Lung (tissue), 12 donors: ENCODE results near the gene WASHC4. TPM values are rescaled to one million over a fixed set of nuclear protein-coding genes. Genes with fewer than 3 reads are reported as not detected.

Experiments
- ATAC-seq: fragments of 200-7000 bp; cut with Tn5 transposase; one replicate; pipeline ENCODE4 v1.9.1; 2020; ENCODE audit warnings: moderate number of reproducible peaks; ENCODE audit not compliant: insufficient read depth, low FRiP score
- DNase-seq, 3 donors: peaks; one replicate each; pipeline ENCODE4 v3.0.0-alpha.2; 2013 to 2017
- H3K27ac ChIP-seq, 2 donors: one replicate each; pipeline ENCODE4 v1.5.1; 2013; ENCODE audit warnings: mild to moderate bottlenecking in 2 of 2, moderate library complexity in 2 of 2, control low read depth in 1 of 2, inconsistent platforms in 1 of 2, low read depth in 1 of 2, low read length in 1 of 2
- H3K27me3 ChIP-seq, 3 donors: one replicate each; pipeline ENCODE4 v1.5.1; 2013; ENCODE audit warnings: low read length in 2 of 3; ENCODE audit not compliant: control insufficient read depth in 3 of 3, insufficient read depth in 3 of 3
- H3K36me3 ChIP-seq, 4 donors: one replicate each; pipeline ENCODE4 v1.5.1; 2013; ENCODE audit warnings: low read length in 4 of 4, mild to moderate bottlenecking in 1 of 4, moderate library complexity in 1 of 4; ENCODE audit not compliant: control insufficient read depth in 4 of 4, insufficient read depth in 4 of 4
- H3K4me1 ChIP-seq, 5 donors: one replicate each; pipeline ENCODE4 v1.5.1; 2013; ENCODE audit warnings: low read length in 5 of 5, mild to moderate bottlenecking in 2 of 5, moderate library complexity in 1 of 5; ENCODE audit not compliant: control insufficient read depth in 5 of 5, insufficient read depth in 5 of 5
- H3K4me3 ChIP-seq: one replicate; pipeline ENCODE4 v1.5.1; 2013; ENCODE audit warnings: mild to moderate bottlenecking, control low read depth, moderate library complexity
- H3K9ac ChIP-seq, 2 donors: one replicate each; pipeline ENCODE4 v1.5.1; 2013; ENCODE audit warnings: low read length in 2 of 2, control low read depth in 1 of 2; ENCODE audit not compliant: insufficient read depth in 1 of 2
- H3K9me3 ChIP-seq, 4 donors: one replicate each; pipeline ENCODE4 v1.5.1; 2013; ENCODE audit warnings: low read length in 3 of 4, mild to moderate bottlenecking in 1 of 4, moderate library complexity in 1 of 4; ENCODE audit not compliant: control insufficient read depth in 4 of 4, insufficient read depth in 3 of 4
- CTCF ChIP-seq: IDR thresholded peaks from 2 replicates; pipeline ENCODE4 v1.5.1; 2012; ENCODE audit warnings: mild to moderate bottlenecking; ENCODE audit errors: control extremely low read depth, extremely low read depth
- WGBS, 2 donors: extraction: QIAGEN DNeasy Blood & Tissue Kit; methylation state at CpG; one replicate each; pipeline ENCODE4 v1.1.7; 2013; 5-methylcytosine and 5-hydroxymethylcytosine counted together
- polyA plus RNA-seq, 2 donors: library from polyadenylated mRNA; stranded (reverse); fragments of 200-250 nt; gene quantifications; one replicate each; pipeline ENCODE4 v1.2.1, GENCODE V29; 2013
- total RNA-seq, 2 donors: library from RNA; depleted of rRNA in 1 of 2; stranded (reverse); fragments of >200 nt in 1 of 2; gene quantifications; one replicate each; pipeline ENCODE4 v1.2.1, GENCODE V29; 2014 to 2021
- donor health status: control.
- donor health status: control.
- donor health status: Bipolar disorder and iron deficiency.
- donor health status: healthy.
- donor health status: DM: yes; HTN: yes; CAD: no.

The WASHC4 gene
- total and polyA plus RNA-seq, 4 donors = 18.8 to 150 (median 34.3) TPM

GRCh38 chr12:105157606-105158005 lies 50.1 kb downstream of the WASHC4 start:
- Histone ChIP-seq H3K4me3 (no peak overlapping the region), H3K9me3 (no peaks in the 10 kb centered on the region), H3K36me3 (peaks cover 9 to 46% (median 22%) of the 10 kb centered on the region in 4 donors), H3K27me3 (no peaks in the 10 kb centered on the region), H3K27ac (no peak overlapping the region), H3K9ac (no peak overlapping the region), H3K4me1 (no peaks in the 10 kb centered on the region)
- DNase-seq (no peak), ATAC-seq (no peak)
- 96 to 97% methylated on average over 3 of the region's 3 CpGs for WGBS, 2 donors
- no peak for TF ChIP-seq CTCF

GRCh38 chr12:105158876-105159275 lies 51.3 kb downstream of the WASHC4 start:
- Histone ChIP-seq H3K9me3 (no peaks in the 10 kb centered on the region), H3K9ac (no peak overlapping the region), H3K27ac (no peak overlapping the region), H3K36me3 (peaks cover 14 to 35% (median 24%) of the 10 kb centered on the region in 4 donors), H3K4me1 (no peaks in the 10 kb centered on the region), H3K27me3 (no peaks in the 10 kb centered on the region), H3K4me3 (no peak overlapping the region)
- TF ChIP-seq CTCF = no peak
- WGBS, 2 donors = 94 to 96% methylated on average over 2 of the region's 2 CpGs
- no peak for DNase-seq
- ATAC-seq = no peak

- Histone ChIP-seq H3K36me3 (peaks cover 18 to 45% (median 28%) of the 10 kb centered on the region in 4 donors), H3K4me3 (no peak overlapping the region), H3K27ac (no peak overlapping the region), H3K4me1 (no peaks in the 10 kb centered on the region), H3K27me3 (no peaks in the 10 kb centered on the region), H3K9me3 (no peaks in the 10 kb centered on the region), H3K9ac (no peak overlapping the region)
- WGBS, 2 donors = 97 to 99% methylated on average over 3 of the region's 3 CpGs
- no peak for DNase-seq
- ATAC-seq = no peak
- TF ChIP-seq CTCF = no peak
Observed at GRCh38 chr12:105162174-105162573, 54.6 kb downstream of the WASHC4 start.

- DNase-seq = no peak
- no peak overlapping the region for H3K27ac ChIP-seq
Observed at GRCh38 chr12:105164068-105164467, 56.5 kb downstream of the WASHC4 start.

More at GRCh38 chr12:105164068-105164467, 56.5 kb downstream of the WASHC4 start:
- WGBS, 2 donors = 79 to 91% methylated on average over 2 of the region's 2 CpGs
- TF ChIP-seq CTCF = no peak
- H3K4me1 ChIP-seq = no peaks in the 10 kb centered on the region
- H3K27me3 ChIP-seq = no peaks in the 10 kb centered on the region
- peaks cover 16 to 34% (median 20%) of the 10 kb centered on the region in 4 donors for H3K36me3 ChIP-seq
- no peak for ATAC-seq
- no peak overlapping the region for H3K9ac ChIP-seq
- no peaks in the 10 kb centered on the region for H3K9me3 ChIP-seq
- no peak overlapping the region for H3K4me3 ChIP-seq
